NCI-H146 treated with DMSO at 0.1 percent for 48 hours (cell line): ENCODE measurements around the gene ADAMTS9.

ENCODE experiments used
- DNase-seq: peaks from one replicate; lab custom pipeline; 2025; ENCODE audit not compliant: unreplicated experiment; lab: John Stamatoyannopoulos, UW

ADAMTS9 gene

GRCh38 chr3:64687781-64688604 is at the start of gene ADAMTS9:
ADAMTS9 (minus strand) TSS chr3:64688000; CDS start chr3:64687657, 343 bp downstream.
- DNase-seq: no peak

GRCh38 chr3:64732576-64732975 is 44.8 kb upstream of the ADAMTS9 start:
- DNase-seq: no peak

- no peak for DNase-seq
Measured at GRCh38 chr3:64730681-64731080, 42.9 kb upstream of the ADAMTS9 start.

GRCh38 chr3:64728994-64729393 is 41.2 kb upstream of the ADAMTS9 start:
- no peak for DNase-seq

- no peak for DNase-seq
Measured at GRCh38 chr3:64728428-64728827, 40.6 kb upstream of the ADAMTS9 start.

- no peak for DNase-seq
Measured at GRCh38 chr3:64726414-64727090, 38.8 kb upstream of the ADAMTS9 start.

GRCh38 chr3:64718976-64719375 is 31.2 kb upstream of the ADAMTS9 start:
- no peak for DNase-seq

- DNase-seq: no peak
Measured at GRCh38 chr3:64717872-64718613, 30.2 kb upstream of the ADAMTS9 start.

GRCh38 chr3:64717411-64717810 is 29.6 kb upstream of the ADAMTS9 start:
- DNase-seq: no peak

GRCh38 chr3:64716110-64716710 is 28.4 kb upstream of the ADAMTS9 start:
- DNase-seq: no peak

- no peak for DNase-seq
Measured at GRCh38 chr3:64715211-64715982, 27.6 kb upstream of the ADAMTS9 start.

- no peak for DNase-seq
Measured at GRCh38 chr3:64708456-64708855, 20.7 kb upstream of the ADAMTS9 start.

GRCh38 chr3:64705946-64706345 is 18.1 kb upstream of the ADAMTS9 start:
- no peak for DNase-seq

GRCh38 chr3:64696896-64697295 is 9.1 kb upstream of the ADAMTS9 start:
- DNase-seq: no peak

- no peak for DNase-seq
Measured at GRCh38 chr3:64694114-64694513, 6.3 kb upstream of the ADAMTS9 start.

- no peak for DNase-seq
Measured at GRCh38 chr3:64693031-64693430, 5.2 kb upstream of the ADAMTS9 start.

- DNase-seq: no peak
Measured at GRCh38 chr3:64691051-64691450, 3.3 kb upstream of the ADAMTS9 start.

- no peak for DNase-seq
Measured at GRCh38 chr3:64687086-64687780, 567 bp downstream of the ADAMTS9 start.

- DNase-seq: no peak
Measured at GRCh38 chr3:64686446-64686908, 1.3 kb downstream of the ADAMTS9 start.
